Retinal pigment epithelial cell (primary cell): ENCODE results near the gene SDCCAG8.

ENCODE experiments used
- DNase-seq: peaks from one replicate; pipeline ENCODE4 v3.0.0-alpha.2; 2010; ENCODE audit warnings: low read depth
- H3K4me3 ChIP-seq: 2 replicates; pipeline ENCODE4 v1.5.1; 2011; ENCODE audit warnings: mild to moderate bottlenecking, low read length, control low read depth, moderate library complexity
- CTCF ChIP-seq: conservative IDR thresholded peaks from 2 replicates; pipeline ENCODE4 v1.5.1; 2011; ENCODE audit warnings: low read depth, low read length, control low read depth, inconsistent platforms

The SDCCAG8 gene

GRCh38 chr1:243402868-243403267 is 147.0 kb downstream of the SDCCAG8 start:
- TF ChIP-seq CTCF, result no peak
- no peak for DNase-seq
- no peak overlapping the region for H3K4me3 ChIP-seq

GRCh38 chr1:243406424-243406823 is 150.6 kb downstream of the SDCCAG8 start:
- no peak for TF ChIP-seq CTCF
- no peak for DNase-seq
- H3K4me3 ChIP-seq, result no peak overlapping the region

- DNase-seq, result no peak
- no peak for TF ChIP-seq CTCF
Observed at GRCh38 chr1:243407284-243408018, 151.6 kb downstream of the SDCCAG8 start.

GRCh38 chr1:243408479-243408878 is 152.6 kb downstream of the SDCCAG8 start:
- DNase-seq, result no peak
- no peak overlapping the region for H3K4me3 ChIP-seq
- no peak for TF ChIP-seq CTCF

More at GRCh38 chr1:243407284-243408018, 151.6 kb downstream of the SDCCAG8 start:
- H3K4me3 ChIP-seq, result no peak overlapping the region

- peak; percentile 23 for TF ChIP-seq CTCF
- DNase-seq, result no peak
- no peak overlapping the region for H3K4me3 ChIP-seq
Observed at GRCh38 chr1:243409284-243409683, 153.4 kb downstream of the SDCCAG8 start.

- H3K4me3 ChIP-seq, result no peak overlapping the region
- TF ChIP-seq CTCF, result no peak
- DNase-seq, result no peak
Observed at GRCh38 chr1:243411472-243411871, 155.6 kb downstream of the SDCCAG8 start.

GRCh38 chr1:243413431-243414151 is 157.8 kb downstream of the SDCCAG8 start:
- no peak for DNase-seq
- TF ChIP-seq CTCF, result no peak
- H3K4me3 ChIP-seq, result no peak overlapping the region
